MM.1S (cell line): ENCODE results near the gene DDX51.

Experiments
- DNase-seq: peaks from one replicate; pipeline ENCODE4 v3.0.0-alpha.2; 2015
- H2AFZ ChIP-seq: fragments of 300-600 bp; sonication (generic); 2 replicates; pipeline ENCODE4 v1.6.0; 2016; ENCODE audit warnings: antibody characterized with exemption, low read length
- H3F3A ChIP-seq: fragments of 300-600 bp; sonication (generic); 2 replicates; pipeline ENCODE4 v1.6.1; 2016; ENCODE audit warnings: mild to moderate bottlenecking, antibody characterized with exemption, low read length, moderate library complexity, mixed read lengths; ENCODE audit not compliant: insufficient read depth
- H3K27ac ChIP-seq: fragments of 300-600 bp; sonication (generic); 2 replicates; pipeline ENCODE4 v1.5.1; 2016; ENCODE audit warnings: mild to moderate bottlenecking, low read length
- H3K27me3 ChIP-seq: fragments of 300-600 bp; sonication (generic); replicated peaks from 2 replicates; pipeline ENCODE4 v1.6.0; 2016; ENCODE audit warnings: low read length; ENCODE audit not compliant: insufficient read depth
- H3K36me3 ChIP-seq: fragments of 300-600 bp; sonication (generic); replicated peaks from 2 replicates; pipeline ENCODE4 v1.6.1; 2016; ENCODE audit warnings: mild to moderate bottlenecking, low read length, mixed read lengths; ENCODE audit not compliant: insufficient read depth
- H3K4me1 ChIP-seq: fragments of 300-600 bp; sonication (generic); 2 replicates; pipeline ENCODE4 v1.6.1; 2016; ENCODE audit warnings: low read length, mixed read lengths
- H3K4me2 ChIP-seq: fragments of 300-600 bp; sonication (generic); 2 replicates; pipeline ENCODE4 v1.6.0; 2016; ENCODE audit warnings: low read depth, low read length
- H3K4me3 ChIP-seq: fragments of 300-600 bp; sonication (generic); 2 replicates; pipeline ENCODE4 v1.5.1; 2016; ENCODE audit warnings: low read length, mixed read lengths
- H3K79me2 ChIP-seq: fragments of 300-600 bp; sonication (generic); 2 replicates; pipeline ENCODE4 v1.6.1; 2016; ENCODE audit warnings: mixed run types, low read length, mixed read lengths
- H3K9ac ChIP-seq: fragments of 300-600 bp; sonication (generic); 2 replicates; pipeline ENCODE4 v1.6.1; 2016; ENCODE audit warnings: low read length, mixed read lengths
- H3K9me2 ChIP-seq: fragments of 300-600 bp; sonication (generic); replicated peaks from 2 replicates; pipeline ENCODE4 v1.6.1; 2016; ENCODE audit warnings: mild to moderate bottlenecking, low read length, mixed read lengths; ENCODE audit not compliant: insufficient read depth
- H3K9me3 ChIP-seq: fragments of 300-600 bp; sonication (generic); replicated peaks from 2 replicates; pipeline ENCODE4 v1.6.1; 2016; ENCODE audit warnings: mild to moderate bottlenecking, low read length, mixed read lengths; ENCODE audit not compliant: insufficient read depth
- H4K20me1 ChIP-seq: fragments of 300-600 bp; sonication (generic); 2 replicates; pipeline ENCODE4 v1.6.1; 2016; ENCODE audit warnings: mild to moderate bottlenecking, low read length, moderate library complexity, mixed read lengths; ENCODE audit not compliant: insufficient read depth
- CTCF ChIP-seq: fragments of 300-600 bp; sonication (generic); IDR thresholded peaks from 2 replicates; pipeline ENCODE4 v1.5.1; 2016; ENCODE audit warnings: antibody characterized with exemption, low read length, mixed read lengths
- EZH2 ChIP-seq: fragments of 300-600 bp; sonication (generic); optimal IDR thresholded peaks from 2 replicates; pipeline ENCODE3; 2017; ENCODE audit warnings: low read depth, mild to moderate bottlenecking, antibody characterized with exemption, low read length, mixed read lengths
- EZH2phosphoT487 ChIP-seq: fragments of 300-600 bp; sonication (generic); IDR thresholded peaks from 2 replicates; pipeline ENCODE4 v1.6.1; 2018; ENCODE audit warnings: antibody characterized with exemption, low read length

Gene DDX51

GRCh38 chr12:132182206-132182710 is 38.1 kb upstream of the DDX51 start:
- no peak for TF ChIP-seq EZH2
- TF ChIP-seq EZH2phosphoT487 = no peak
- no peak for TF ChIP-seq CTCF
- Histone ChIP-seq H3K36me3 (no peaks in the 10 kb centered on the region), H3K27me3 (peaks cover 30% of the 10 kb centered on the region)

DNA sequence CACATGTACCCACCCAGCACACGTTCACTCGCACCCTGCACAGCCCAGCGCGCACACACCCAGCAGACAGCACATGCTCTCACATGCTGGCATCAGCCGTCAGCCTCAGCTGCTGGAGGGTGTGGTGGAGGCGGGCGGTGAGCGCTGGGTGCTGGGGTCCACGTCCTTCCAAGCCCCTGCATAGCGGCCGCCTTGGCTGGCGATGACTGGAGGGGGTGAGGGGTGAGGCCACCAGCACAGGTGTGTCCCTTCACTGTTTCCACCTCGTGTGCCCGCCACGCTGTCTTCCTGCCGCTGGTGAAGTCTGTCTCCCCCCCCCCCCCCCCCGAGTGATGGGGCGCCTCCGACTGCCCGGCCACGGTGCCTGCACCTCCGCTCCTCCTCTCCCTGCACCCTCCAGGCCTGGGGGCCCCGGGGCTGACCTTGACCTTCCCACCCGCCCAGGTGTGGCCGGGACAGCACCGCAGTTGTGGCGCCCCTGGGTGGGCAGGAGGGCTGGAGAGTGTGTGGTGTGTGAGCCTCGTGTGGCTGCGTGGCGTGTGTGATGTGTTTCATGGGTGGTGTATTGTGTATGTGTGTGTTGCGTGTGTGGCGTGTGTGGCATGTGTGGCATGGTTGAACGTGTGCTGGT is 37.6 kb upstream of the DDX51 start:
- Histone ChIP-seq H2AFZ (no peak overlapping the region), H3K36me3 (no peaks in the 10 kb centered on the region), H3K27me3 (peaks cover 25% of the 10 kb centered on the region), H3K79me2 (no peaks in the 10 kb centered on the region), H3K4me1 (no peaks in the 10 kb centered on the region), H3K4me2 (no peak overlapping the region), H3K9me3 (no peaks in the 10 kb centered on the region), H4K20me1 (no peaks in the 10 kb centered on the region), H3K27ac (no peak overlapping the region), H3K4me3 (no peak overlapping the region), H3K9me2 (no peaks in the 10 kb centered on the region), H3F3A (no peaks in the 10 kb centered on the region), H3K9ac (no peak overlapping the region)
- TF ChIP-seq EZH2 (no peak), EZH2phosphoT487 (no peak), CTCF (no peak)
- no peak for DNase-seq

More at GRCh38 chr12:132182206-132182710, 38.1 kb upstream of the DDX51 start:
- Histone ChIP-seq H3K9me3 (no peaks in the 10 kb centered on the region), H4K20me1 (no peaks in the 10 kb centered on the region), H3F3A (no peaks in the 10 kb centered on the region), H3K79me2 (no peaks in the 10 kb centered on the region), H3K4me1 (no peaks in the 10 kb centered on the region), H3K27ac (no peak overlapping the region), H3K9ac (no peak overlapping the region), H3K9me2 (no peaks in the 10 kb centered on the region), H3K4me2 (no peak overlapping the region), H3K4me3 (no peak overlapping the region), H2AFZ (no peak overlapping the region)
- no peak for DNase-seq

GRCh38 chr12:132180648-132181546 is 36.8 kb upstream of the DDX51 start:
- Histone ChIP-seq H3K27me3 (peaks cover 19% of the 10 kb centered on the region; the same call in 1 of the 2 replicates), H3F3A (no peaks in the 10 kb centered on the region), H3K9me3 (no peaks in the 10 kb centered on the region), H3K9me2 (no peaks in the 10 kb centered on the region), H3K4me2 (no peak overlapping the region), H3K9ac (no peak overlapping the region), H3K36me3 (no peaks in the 10 kb centered on the region), H3K4me3 (no peak overlapping the region), H3K79me2 (no peaks in the 10 kb centered on the region), H3K4me1 (no peaks in the 10 kb centered on the region), H2AFZ (no peak overlapping the region), H4K20me1 (no peaks in the 10 kb centered on the region), H3K27ac (no peak overlapping the region)
- TF ChIP-seq EZH2phosphoT487 = no peak
- no peak for TF ChIP-seq EZH2
- no peak for TF ChIP-seq CTCF
- no peak for DNase-seq
